ENCODE measurements around the gene RIC3. TPM values are rescaled to one million over a fixed set of nuclear protein-coding genes. Genes with fewer than 3 reads are reported as not detected.
A peak's percentile ranks its signal among the peaks of the same experiment; 100 is the strongest.

RIC3 gene
- total RNA-seq, 4 donors from 2014 or later = 2.7 to 14.1 (median 8.1) TPM

DNA sequence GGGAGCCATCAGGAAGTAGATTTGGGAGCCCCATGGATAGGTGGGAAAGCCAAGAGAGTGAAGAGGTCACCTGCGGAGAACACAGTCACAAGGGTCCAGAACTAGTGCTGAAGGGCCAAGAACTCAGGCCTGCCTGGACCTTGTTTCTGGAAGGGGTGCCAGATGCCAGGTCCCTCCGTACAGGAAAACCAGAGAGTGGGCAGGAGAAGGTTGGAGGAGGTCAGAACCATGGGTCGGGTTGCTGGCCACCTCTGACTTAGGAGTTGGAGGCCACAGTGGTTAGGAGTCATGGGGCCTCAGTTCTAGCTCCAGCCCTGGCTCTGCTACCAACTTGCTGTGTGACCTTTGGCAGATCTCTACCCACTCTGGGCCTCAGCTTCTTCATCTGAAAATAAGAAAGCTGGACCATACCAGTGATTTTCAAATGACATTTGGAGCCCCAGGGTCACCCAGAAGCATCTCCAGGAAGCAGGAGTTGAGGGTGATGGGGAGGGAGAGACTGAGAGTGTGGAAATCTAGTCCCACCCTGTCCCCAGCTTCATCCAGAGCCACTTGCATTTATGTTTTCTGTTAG is 108.6 kb downstream of the RIC3 start:
- Histone ChIP-seq H3K27ac (no peak overlapping the region), H3K27me3 (no peaks in the 10 kb centered on the region), H3K4me3 (no peak overlapping the region), H3K36me3 (no peaks in the 10 kb centered on the region), H3K4me1 (peaks cover 0 to 43% (median 22%) of the 10 kb centered on the region in 3 donors), H3K9me3 (no peaks in the 10 kb centered on the region)
- TF ChIP-seq, protein P1, sequence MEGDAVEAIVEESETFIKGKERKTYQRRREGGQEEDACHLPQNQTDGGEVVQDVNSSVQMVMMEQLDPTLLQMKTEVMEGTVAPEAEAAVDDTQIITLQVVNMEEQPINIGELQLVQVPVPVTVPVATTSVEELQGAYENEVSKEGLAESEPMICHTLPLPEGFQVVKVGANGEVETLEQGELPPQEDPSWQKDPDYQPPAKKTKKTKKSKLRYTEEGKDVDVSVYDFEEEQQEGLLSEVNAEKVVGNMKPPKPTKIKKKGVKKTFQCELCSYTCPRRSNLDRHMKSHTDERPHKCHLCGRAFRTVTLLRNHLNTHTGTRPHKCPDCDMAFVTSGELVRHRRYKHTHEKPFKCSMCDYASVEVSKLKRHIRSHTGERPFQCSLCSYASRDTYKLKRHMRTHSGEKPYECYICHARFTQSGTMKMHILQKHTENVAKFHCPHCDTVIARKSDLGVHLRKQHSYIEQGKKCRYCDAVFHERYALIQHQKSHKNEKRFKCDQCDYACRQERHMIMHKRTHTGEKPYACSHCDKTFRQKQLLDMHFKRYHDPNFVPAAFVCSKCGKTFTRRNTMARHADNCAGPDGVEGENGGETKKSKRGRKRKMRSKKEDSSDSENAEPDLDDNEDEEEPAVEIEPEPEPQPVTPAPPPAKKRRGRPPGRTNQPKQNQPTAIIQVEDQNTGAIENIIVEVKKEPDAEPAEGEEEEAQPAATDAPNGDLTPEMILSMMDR (IDR thresholded peaks at IDR 0.05) = no peak
- TF ChIP-seq POLR2A (IDR thresholded peaks at IDR 0.05) = no peak
- no peak for DNase-seq
- WGBS, 2 donors = 83 to 90% methylated on average over 3 of the region's 3 CpGs
- intact Hi-C loops (cut with DNase I) = no loop called here

DNA sequence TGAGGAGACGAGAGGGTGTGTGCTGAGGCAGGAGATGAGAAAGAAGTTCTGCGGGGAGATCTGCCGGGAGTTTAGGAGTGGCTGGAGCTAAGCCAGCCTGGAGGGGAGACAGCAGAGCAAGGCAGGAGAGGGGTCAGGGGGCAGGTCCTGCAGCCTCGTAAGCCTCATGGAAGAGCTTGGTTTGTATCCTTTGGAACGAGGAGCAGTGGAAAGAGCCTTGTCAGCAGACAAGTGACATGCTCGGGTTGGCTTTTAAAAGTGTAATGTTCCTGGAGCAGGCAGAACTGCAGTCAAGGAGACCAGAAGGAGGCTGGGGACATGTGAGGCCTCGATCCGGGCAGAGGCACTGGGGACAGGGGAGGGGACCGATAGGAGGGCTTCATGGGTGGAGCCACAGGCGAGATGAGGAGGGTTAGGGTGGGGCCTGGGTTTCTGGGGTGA is 109.2 kb downstream of the RIC3 start:
- DNase-seq = no peak
- Histone ChIP-seq H3K27ac (no peak overlapping the region), H3K36me3 (no peaks in the 10 kb centered on the region), H3K9me3 (no peaks in the 10 kb centered on the region), H3K4me1 (peaks cover 0 to 43% (median 22%) of the 10 kb centered on the region in 3 donors), H3K4me3 (no peak overlapping the region), H3K27me3 (no peaks in the 10 kb centered on the region)
- TF ChIP-seq POLR2A (IDR thresholded peaks at IDR 0.05) = no peak
- TF ChIP-seq, protein P1 (IDR thresholded peaks at IDR 0.05) = no peak
- WGBS, 2 donors = 49 to 52% methylated on average over 9 to 10 of the region's 10 CpGs
- intact Hi-C loops (cut with DNase I) = no loop called here

DNA sequence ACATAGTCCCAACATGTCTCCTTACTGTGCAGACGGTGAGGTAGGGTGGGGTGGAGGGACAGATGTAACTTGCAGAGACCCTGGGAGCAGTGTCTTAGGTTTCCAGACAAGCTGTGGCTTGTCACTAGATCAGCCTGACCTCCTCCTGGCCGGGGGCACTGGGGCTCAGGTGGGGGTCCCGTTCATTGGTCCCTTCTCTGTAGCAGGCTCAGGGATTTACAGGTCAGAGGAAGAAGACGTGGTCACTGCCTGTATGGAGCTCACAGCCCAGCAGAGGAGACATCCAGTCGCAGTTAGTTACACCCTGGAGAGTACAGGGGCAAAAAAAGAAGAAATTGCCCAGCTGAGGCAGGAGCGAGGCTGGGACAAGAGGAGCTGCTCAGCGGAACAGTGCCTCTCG is 109.8 kb downstream of the RIC3 start:
- TF ChIP-seq, protein P1 (IDR thresholded peaks at IDR 0.05) = no peak
- no peak for TF ChIP-seq POLR2A (IDR thresholded peaks at IDR 0.05)
- H3K9me3 ChIP-seq = no peaks in the 10 kb centered on the region
- no peak overlapping the region for H3K4me3 ChIP-seq
- peaks cover 0 to 38% (median 22%) of the 10 kb centered on the region in 3 donors for H3K4me1 ChIP-seq
- no peak overlapping the region for H3K27ac ChIP-seq
- DNase-seq = no peak
- H3K36me3 ChIP-seq = no peaks in the 10 kb centered on the region
- intact Hi-C loops (cut with DNase I) = no loop called here
- WGBS, 2 donors = 77 to 85% methylated on average over 6 to 8 of the region's 8 CpGs
- H3K27me3 ChIP-seq = no peaks in the 10 kb centered on the region

DNA sequence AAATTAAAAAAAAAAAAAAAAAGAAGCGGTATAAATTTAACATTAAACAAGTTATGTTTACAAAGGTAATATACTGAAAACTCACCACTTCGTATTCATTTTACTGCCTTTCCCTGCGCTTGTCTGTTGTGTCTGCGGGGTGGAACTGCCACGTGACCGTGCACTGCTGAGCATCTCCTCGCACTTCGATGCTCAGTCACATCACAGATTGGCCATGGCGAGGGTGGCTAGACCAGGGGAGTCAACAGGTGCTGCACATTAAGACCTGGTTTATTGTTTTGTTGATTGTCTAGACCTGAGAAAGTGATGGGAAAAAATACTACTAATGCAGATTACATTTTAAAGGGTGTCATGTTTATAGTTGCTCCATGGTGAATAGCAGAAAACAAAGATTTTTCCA is 110.6 kb downstream of the RIC3 start:
- intact Hi-C loops (cut with DNase I) = no loop called here
- TF ChIP-seq, protein P1 (IDR thresholded peaks at IDR 0.05) = no peak
- no peak for TF ChIP-seq POLR2A (IDR thresholded peaks at IDR 0.05)
- H3K4me1 ChIP-seq = peaks cover 0 to 32% (median 22%) of the 10 kb centered on the region in 3 donors
- no peaks in the 10 kb centered on the region for H3K36me3 ChIP-seq
- no peak overlapping the region for H3K27ac ChIP-seq
- H3K4me3 ChIP-seq = no peak overlapping the region
- DNase-seq = no peak
- H3K9me3 ChIP-seq = no peaks in the 10 kb centered on the region
- 85 to 94% methylated on average over 9 of the region's 9 CpGs for WGBS, 2 donors
- no peaks in the 10 kb centered on the region for H3K27me3 ChIP-seq

DNA sequence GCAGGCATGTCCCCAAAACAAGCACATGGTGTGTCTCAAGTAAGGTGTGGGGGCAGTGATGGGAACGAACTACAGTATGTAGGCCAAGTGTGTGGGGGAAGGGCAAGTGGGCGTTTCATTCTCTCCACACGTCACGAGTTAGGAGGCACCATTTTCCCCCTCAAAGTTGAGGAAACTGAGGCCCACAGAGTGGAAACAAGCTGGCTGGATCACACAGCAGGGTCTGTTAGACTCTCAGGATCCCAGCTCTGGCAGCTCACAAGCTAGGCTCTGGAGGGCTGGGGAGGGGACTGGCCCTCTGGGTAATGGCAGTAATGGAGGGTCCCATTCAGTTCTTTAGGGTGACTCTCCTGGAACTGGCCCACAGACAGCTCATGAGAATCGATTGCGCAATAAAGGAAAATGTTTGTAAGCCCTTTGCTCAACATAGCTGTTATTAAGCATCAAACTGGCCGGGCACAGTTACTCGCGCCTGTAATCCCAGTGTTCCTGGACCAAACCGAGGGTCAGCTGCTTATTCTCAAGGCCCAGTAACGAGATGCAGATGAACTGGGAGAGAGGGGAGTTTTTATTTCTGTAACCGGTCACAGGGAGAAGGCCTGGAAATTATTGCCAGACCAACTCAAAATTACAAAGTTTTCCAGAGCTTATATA is 111.9 kb downstream of the RIC3 start:
- H3K27ac ChIP-seq = peak overlapping the region in 2 of 4 donors; percentile 48 to 55
- H3K27me3 ChIP-seq = no peaks in the 10 kb centered on the region
- no peak for TF ChIP-seq POLR2A (IDR thresholded peaks at IDR 0.05)
- TF ChIP-seq, protein P1 (IDR thresholded peaks at IDR 0.05) = no peak
- no peaks in the 10 kb centered on the region for H3K36me3 ChIP-seq
- H3K9me3 ChIP-seq = no peaks in the 10 kb centered on the region
- intact Hi-C loops (cut with DNase I) = no loop called here
- 52 to 60% methylated on average over 12 of the region's 12 CpGs for WGBS, 2 donors
- DNase-seq = no peak
- peaks cover 0 to 21% (median 13%) of the 10 kb centered on the region in 3 donors for H3K4me1 ChIP-seq
- H3K4me3 ChIP-seq = no peak overlapping the region

Measured in esophagus squamous epithelium (tissue), 5 donors.